ENCODE measurements around the gene ACTN2. TPM values are rescaled to one million over a fixed set of nuclear protein-coding genes. Genes with fewer than 3 reads are reported as not detected.

ACTN2 gene
- total RNA-seq, 1 donor from 2014 or later = not detected

GRCh38 chr1:236812334-236813030 is 126.2 kb downstream of the ACTN2 start:
- intact Hi-C loops (cut with micrococcal nuclease) = no loop called here

Other genes starting within 250 kb of the ACTN2 start
- gene LGALS8, start 162.5 kb upstream of the ACTN2 start, total RNA-seq = 109 and 113 TPM in 2 replicates
- gene HEATR1, start 82.0 kb upstream of the ACTN2 start, total RNA-seq = 49.3 and 53.2 TPM in 2 replicates
- gene MTR, start 108.8 kb downstream of the ACTN2 start, total RNA-seq = 37.1 and 38.5 TPM in 2 replicates

All from T-helper 1 cell treated with Interleukin-12 subunit alpha and Interleukin-12 subunit beta and Interleukin-4 antibody, amounts not matched to agents 30 ng/mL and 1 ng/mL, for 36 hours (primary cell).